ENCODE results near the gene BICC1.

BICC1 gene

GRCh38 chr10:58796242-58796641 is 283.6 kb downstream of the BICC1 start:
- DNase-seq: no peak

DNA sequence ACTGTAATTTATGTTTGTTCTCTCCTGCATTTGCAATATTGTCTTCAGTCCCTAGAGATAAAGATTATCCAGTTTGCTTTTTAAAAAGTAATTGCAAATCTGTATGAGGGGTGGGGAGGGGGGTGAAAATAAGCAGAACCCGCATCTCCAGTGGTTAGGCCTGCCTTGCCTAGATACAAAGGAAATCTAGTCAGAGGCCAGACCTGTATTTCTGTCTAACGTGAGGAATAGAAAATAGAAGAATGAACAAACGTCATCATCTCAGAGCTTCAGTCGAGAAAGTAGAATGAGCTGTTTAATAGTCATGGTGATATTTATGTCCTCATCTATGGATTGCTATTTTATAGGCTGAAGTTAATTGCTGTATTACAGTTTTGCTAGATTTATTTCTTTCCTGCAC is 284.2 kb downstream of the BICC1 start:
- no peak for DNase-seq

DNA sequence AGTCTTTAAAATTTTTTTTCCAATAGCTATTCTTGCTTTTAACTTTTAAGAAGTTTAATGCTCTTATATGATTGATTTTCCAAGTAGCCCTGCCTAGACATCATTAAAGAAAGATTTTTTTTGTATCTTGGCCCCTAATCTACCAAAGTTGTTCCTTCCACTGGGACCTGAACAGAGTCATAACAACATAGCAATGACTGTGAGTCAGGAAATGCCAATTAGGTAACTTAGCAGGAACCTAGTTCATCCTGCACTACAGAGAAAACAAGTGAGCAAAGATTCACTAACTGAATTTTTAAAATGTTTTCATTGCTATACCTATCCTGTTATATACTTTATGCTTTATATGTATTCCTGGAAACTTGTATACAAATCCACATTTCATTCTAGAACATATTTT is 284.7 kb downstream of the BICC1 start:
- DNase-seq: no peak

DNA sequence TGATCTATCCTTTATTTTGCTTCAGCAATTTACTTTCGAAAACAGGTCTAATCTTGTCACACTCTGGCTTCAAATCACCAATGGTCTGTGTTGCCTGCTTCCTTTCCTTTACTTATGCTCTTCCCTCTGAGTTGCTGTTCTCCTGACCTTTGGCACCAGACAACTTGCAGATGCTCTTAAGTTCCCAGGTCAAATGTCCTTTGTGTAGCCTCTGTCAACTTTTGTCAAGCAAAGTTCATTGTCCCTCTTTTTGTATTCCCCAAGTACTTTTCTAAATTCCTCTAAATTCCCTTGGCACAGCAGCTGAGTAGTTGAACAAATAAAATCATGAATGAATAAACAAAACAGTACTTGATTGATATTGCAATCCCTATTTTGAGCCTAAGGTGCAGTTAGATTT is 289.4 kb downstream of the BICC1 start:
- no peak for DNase-seq

GRCh38 chr10:58806323-58806722 is 293.7 kb downstream of the BICC1 start:
- no peak for DNase-seq

DNA sequence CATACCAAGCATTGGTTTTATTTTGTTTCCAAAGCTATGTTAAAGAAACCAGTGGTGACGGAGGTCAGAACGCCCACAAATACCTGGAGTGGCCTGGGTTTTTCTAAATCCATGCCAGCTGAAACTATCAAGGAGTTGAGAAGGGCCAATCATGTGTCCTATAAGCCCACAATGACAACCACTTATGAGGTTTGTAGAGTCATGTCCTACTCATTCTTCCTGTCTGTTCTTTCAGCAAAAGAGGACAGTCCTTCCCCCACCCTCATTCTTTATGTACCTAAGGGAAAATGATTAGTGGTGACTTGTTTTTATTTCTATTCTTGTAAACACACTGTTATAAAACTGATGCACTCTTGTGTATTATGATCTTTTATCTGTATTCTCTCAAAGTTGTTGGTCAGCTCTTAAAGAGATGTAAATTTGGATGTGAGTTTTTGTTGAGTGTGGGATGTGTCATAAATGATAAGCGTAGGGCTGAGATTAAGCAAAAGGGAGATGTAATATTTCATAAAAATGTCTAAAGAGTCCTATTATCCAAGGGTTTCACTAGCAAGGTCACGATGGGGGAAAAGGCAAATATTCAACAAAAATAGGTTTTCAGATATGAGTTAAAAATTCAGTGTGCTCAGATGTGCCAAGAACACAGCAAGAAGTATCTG is 294.4 kb downstream of the BICC1 start:
- no peak for DNase-seq

GRCh38 chr10:58807629-58808022 is 295.0 kb downstream of the BICC1 start:
- no peak for DNase-seq

- DNase-seq: no peak
Observed at GRCh38 chr10:58810751-58811150, 298.1 kb downstream of the BICC1 start.

DNA sequence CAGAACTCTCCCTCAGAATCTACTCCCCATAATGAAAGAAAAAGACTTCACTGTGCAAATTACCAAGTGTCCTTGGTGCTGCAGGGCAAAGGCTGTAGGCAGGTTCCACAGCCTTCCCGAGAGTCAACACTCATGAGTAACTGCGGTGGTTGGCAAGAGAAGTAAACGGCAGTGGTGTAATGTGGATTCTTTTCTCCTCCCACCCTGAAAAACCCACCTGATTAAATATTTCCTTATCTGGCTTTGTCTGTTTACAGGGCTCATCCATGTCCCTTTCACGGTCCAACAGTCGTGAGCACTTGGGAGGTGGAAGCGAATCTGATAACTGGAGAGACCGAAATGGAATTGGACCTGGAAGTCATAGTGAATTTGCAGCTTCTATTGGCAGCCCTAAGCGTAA is 300.9 kb downstream of the BICC1 start:
- no peak for DNase-seq

DNA sequence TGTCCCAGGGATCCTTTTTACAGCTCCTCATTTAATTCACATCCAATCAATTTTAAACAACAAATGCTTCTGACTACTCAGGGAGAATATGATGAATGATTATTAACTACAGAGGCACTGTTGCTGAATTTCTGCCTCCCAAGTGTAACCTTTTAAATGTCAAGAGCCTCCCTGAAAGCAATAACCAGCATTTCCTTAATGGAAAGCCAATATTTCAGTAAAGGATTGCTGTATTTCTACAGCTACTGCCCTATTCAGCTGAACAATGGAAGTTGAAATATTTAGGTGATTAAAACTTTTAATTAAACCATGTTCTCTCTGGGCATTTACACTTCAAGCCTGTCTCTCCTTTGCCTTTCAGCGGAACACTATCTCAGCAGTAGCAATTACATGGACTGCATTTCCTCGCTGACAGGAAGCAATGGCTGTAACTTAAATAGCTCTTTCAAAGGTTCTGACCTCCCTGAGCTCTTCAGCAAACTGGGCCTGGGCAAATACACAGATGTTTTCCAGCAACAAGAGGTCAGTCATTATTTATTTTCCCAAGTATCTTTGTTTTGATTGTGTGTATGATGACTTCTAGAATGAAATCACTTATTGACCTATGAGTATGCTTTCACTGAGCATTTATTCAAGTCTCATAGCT is 304.7 kb downstream of the BICC1 start:
- DNase-seq: no peak

DNA sequence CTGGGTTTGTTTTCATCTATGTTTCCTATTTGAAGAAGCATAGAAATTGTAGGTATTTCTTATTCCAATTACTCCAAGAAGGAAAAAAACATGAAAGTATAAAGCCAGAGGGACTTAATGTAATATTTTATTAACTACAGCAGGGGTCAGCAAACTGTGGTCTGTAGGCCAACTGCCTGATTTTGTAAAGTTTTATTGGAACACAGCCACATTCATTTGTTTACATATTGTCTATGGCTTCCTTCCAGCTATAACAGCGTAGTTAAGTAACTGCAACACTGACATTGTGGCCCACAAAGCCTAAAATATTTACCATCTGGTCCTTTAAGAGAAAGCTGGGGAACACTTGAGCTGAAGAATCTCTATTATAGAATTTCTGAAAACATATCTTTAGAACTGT is 306.2 kb downstream of the BICC1 start:
- no peak for DNase-seq

- no peak for DNase-seq
Observed at GRCh38 chr10:58820386-58820785, 307.7 kb downstream of the BICC1 start.

DNA sequence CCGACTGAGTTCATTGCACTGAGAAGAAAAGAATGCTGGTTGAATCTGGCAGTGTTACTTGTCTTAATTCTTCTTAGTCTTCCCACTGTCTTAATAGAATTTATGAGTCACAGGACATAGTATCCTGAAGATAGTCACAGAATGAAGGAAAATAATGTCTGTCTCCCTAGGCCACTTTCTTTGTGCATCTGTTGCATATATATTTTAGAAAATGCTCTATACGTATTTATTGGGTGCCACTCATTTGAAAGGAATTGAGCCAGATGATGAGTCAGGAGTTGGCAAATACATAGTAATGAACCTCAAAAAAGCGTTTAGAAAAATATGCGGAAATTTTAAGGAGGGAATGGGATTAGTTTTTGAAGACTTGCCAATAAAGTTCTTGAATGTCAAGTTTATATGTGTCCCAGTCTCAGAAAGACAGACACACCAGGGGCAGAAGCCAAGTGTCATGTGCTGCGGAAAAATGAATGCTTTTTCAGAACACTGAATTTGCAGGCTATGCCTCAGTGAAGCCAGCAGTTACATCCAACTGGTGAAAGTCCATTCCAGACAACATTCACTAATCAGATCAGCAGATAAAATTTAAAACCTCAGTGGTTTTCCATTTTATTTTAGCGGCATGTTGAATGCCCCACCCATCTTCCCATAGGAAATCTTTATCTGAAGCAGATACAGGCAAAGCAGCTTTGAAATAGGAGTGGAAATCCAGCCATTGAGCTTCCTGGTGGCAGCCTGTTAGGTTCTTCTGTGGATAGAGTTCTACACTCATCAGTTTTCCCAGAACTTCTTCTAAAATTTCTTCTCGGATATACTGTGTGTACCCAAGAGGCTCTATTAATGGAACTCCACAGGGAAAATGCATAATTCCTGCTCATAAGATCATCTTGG is 308.4 kb downstream of the BICC1 start:
- no peak for DNase-seq

DNA sequence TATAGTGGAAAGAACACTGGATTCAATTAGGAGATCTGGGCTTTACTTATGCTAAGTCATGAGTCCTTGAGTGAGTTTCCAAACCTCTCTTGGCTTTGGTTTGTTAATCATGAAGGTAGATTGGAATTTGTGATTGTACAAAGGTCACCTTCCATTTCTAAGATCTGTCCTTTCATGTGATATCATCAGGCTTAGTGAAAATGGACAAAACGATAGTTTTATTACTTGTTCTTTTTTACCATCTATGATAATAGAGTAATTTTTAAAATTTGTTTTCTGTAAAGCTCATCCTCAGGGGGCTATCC is 309.0 kb downstream of the BICC1 start:
- DNase-seq: no peak

GRCh38 chr10:58823983-58824382 is 311.3 kb downstream of the BICC1 start:
- no peak for DNase-seq

DNA sequence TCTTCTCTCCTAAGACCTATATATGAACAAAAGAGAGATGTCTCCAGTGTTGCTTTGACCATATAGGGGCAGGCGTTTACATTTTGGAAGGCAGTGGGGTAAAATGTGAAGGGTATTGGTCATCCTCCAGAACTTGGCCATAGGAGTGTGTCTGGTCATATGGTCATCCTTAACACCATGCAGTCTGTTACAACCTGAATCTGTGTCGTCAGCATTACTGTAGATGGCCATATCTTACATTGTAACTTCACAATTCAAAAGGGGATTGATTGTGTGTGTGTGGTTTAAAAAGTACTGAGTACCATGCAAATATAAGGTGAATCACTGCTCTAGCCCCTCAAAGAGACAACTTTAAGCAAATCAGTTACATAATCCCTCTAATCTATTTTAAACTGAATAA is 311.7 kb downstream of the BICC1 start:
- DNase-seq: no peak

DNA sequence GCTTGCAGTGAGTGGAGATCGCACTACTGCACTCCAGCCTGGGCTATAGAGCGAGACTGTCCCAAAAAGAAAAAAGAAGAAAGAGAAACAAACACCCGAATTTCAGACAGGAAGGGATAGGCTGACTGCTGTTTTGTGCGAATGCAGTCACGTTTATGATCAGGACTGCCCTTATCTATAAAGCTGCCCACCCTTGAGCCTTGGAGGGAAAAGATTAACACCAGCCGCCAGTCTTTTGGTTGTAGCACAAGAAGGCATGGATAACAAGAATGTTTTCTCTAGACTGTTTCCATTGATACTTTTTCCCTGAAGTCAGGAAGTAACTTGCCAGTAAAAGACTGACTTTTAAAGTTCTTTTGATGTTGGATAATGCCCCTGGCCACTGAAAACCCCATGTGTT is 314.0 kb downstream of the BICC1 start:
- DNase-seq: no peak

DNA sequence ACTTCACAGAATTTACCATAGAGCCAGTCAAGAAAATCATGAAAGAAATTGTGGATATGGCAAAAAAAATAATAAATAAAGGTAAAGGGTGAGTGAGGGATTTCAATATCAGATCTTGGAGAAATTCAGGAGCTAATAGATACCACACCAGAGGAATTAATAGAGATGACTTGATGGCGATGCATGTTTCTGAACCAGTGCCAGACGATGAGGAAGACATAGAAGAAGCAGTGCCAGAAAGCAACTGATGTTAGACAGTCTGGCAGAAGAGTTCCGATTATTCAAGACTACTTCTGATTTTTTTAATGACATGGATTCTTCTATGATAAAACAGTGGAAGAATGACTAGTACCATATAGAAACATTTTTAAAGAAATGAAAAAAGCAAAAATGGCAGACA is 314.7 kb downstream of the BICC1 start:
- no peak for DNase-seq

DNA sequence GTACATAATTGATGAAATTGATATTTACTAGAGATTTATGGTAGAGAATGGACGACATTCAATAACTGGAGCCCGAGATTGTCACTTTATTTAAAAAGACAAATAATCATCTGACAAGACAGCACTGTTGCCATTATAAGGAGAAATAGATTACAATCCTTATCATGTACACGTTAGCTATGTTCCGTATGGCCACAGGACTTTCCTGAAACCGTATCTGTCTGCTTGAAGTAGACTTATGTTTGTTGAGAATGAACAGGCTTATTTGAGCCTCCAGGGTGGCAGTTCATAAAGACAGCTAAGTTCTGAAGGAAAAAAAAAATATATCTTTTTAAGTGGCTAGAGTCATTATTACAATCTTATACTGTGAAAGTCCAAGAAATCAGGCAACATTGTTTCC is 317.2 kb downstream of the BICC1 start:
- DNase-seq: no peak

GRCh38 chr10:58830697-58831096 is 318.0 kb downstream of the BICC1 start:
- no peak for DNase-seq

- no peak for DNase-seq
Observed at GRCh38 chr10:58833771-58834561, 321.3 kb downstream of the BICC1 start.

DNA sequence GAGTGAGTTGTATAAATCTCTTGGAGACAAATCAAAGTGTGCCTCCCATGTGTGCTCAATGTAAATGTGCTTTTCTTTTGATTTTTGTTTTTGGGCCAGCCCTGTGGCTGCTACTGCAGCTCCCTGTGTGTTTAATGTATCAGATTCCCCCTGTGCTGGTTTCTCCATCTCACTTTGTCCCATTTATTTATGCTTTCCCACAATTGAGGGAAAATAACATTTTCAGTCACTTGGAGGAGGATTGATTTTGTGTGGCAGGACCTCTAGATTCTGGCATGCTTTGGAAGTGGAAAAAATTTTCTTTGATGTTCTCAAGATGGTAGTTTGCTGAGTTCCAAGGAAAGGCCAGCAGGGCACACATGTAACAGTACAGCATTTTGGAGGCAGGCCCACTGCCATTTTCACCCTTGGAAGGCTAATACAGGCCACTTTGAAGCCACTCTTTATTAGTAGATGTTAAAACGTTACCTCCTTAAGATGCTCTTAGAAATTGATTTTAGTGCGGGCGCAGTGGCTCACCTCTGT is 323.6 kb downstream of the BICC1 start:
- no peak for DNase-seq

GRCh38 chr10:58836991-58837575 is 324.4 kb downstream of the BICC1 start:
- no peak for DNase-seq
